ENCODE data around the gene ADAD2. TPM values are rescaled to one million over a fixed set of nuclear protein-coding genes. Genes with fewer than 3 reads are reported as not detected.

Gene ADAD2
- total RNA-seq, 1 donor = under 0.01 TPM

DNA sequence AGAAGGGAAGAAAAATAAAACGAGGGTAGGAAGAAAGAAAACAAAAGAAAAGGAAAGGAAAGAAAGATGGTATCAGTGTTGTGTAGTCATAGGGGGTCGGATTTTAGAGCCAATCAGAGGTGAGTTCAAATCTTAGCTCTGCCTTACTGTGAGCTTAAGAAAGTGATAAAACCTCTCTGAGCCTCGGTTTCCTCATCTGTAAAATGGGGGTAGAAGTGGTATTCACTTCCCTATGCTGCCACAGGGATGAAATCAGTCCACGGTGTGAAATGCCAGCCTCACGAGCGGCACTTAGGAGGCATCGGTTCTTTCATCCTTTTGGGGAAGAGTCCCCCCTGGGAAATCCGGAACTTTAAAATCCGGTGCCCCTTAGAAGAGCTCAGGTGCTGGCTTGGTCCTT, 42.8 kb downstream of the ADAD2 start:
- H3K27ac ChIP-seq (ENCODE audit: low read depth, low read length) = no peak overlapping the region
- H3K4me1 ChIP-seq (ENCODE audit: insufficient read depth, low read length) = peaks cover 2% of the 10 kb centered on the region
- H2AFZ ChIP-seq (ENCODE audit: low read length) = no peak overlapping the region
- H4K20me1 ChIP-seq (ENCODE audit: insufficient read depth, low read length) = no peaks in the 10 kb centered on the region
- no peaks in the 10 kb centered on the region for H3K9me3 ChIP-seq (ENCODE audit: low read depth, low read length)
- peaks cover 5% of the 10 kb centered on the region for H3K27me3 ChIP-seq (ENCODE audit: insufficient read depth, low read length)
- H3K36me3 ChIP-seq (ENCODE audit: insufficient read depth, low read length) = no peaks in the 10 kb centered on the region
- no peak overlapping the region for H3K4me2 ChIP-seq (ENCODE audit: insufficient read depth, low read length)
- no peaks in the 10 kb centered on the region for H3K79me2 ChIP-seq (ENCODE audit: insufficient read depth, low read length)
- H3K4me3 ChIP-seq (ENCODE audit: insufficient read depth, low read length) = no peak overlapping the region
- TF ChIP-seq, protein P1, sequence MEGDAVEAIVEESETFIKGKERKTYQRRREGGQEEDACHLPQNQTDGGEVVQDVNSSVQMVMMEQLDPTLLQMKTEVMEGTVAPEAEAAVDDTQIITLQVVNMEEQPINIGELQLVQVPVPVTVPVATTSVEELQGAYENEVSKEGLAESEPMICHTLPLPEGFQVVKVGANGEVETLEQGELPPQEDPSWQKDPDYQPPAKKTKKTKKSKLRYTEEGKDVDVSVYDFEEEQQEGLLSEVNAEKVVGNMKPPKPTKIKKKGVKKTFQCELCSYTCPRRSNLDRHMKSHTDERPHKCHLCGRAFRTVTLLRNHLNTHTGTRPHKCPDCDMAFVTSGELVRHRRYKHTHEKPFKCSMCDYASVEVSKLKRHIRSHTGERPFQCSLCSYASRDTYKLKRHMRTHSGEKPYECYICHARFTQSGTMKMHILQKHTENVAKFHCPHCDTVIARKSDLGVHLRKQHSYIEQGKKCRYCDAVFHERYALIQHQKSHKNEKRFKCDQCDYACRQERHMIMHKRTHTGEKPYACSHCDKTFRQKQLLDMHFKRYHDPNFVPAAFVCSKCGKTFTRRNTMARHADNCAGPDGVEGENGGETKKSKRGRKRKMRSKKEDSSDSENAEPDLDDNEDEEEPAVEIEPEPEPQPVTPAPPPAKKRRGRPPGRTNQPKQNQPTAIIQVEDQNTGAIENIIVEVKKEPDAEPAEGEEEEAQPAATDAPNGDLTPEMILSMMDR (IDR thresholded peaks at IDR 0.05; ENCODE audit: extremely low read depth, low read depth, low read length) = no peak
- DNase-seq (ENCODE audit: insufficient read length, low spot score, missing footprints) = peak; percentile 11

DNA sequence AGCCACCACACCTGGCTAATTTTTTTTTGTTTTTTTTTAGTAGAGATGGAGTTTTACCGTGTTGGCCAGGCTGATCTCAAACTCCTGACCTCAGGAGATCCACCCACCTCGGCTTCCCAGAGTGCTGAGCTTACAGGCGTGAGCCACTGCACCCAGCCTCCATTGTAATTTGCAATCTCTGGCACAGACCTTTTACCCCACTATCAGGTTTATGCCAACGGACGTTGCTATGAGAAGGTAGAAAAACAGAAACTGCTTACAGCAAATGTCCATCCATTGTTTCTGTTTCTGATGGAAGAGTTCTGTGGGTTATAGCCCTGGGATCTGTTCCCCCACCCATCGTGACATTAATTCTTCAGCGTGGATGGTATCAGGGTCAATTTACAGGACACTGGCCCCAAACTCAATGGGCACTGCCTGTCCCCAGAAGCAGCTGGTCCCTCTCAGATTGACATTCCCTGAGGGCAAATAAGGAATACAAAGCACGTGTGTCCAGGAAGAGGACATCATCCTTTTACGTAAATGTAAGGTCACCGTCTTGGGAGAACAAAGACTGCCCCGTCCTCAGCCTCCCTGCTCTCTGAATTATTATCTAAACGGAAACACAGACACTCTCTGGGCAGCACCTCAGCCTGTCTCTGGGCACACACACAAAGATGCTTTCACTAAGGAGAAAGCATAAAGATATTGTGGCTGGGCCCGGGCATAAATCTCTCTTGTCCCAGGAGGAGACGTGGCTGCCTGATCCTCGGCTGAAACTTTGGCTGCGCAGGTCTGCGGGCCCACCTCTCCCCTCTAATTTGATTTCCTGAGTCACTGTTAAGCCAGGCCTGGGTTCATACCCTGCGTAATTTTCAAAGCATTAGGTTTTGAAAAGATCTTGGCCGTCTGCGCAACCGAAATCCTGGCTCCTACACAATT, 43.6 kb downstream of the ADAD2 start:
- no peaks in the 10 kb centered on the region for H4K20me1 ChIP-seq (ENCODE audit: insufficient read depth, low read length)
- H3K4me3 ChIP-seq (ENCODE audit: insufficient read depth, low read length) = no peak overlapping the region
- H2AFZ ChIP-seq (ENCODE audit: low read length) = no peak overlapping the region
- no peaks in the 10 kb centered on the region for H3K4me1 ChIP-seq (ENCODE audit: insufficient read depth, low read length)
- H3K36me3 ChIP-seq (ENCODE audit: insufficient read depth, low read length) = no peaks in the 10 kb centered on the region
- no peaks in the 10 kb centered on the region for H3K79me2 ChIP-seq (ENCODE audit: insufficient read depth, low read length)
- H3K4me2 ChIP-seq (ENCODE audit: insufficient read depth, low read length) = no peak overlapping the region
- peak; percentile 53 for DNase-seq (ENCODE audit: insufficient read length, low spot score, missing footprints)
- H3K9me3 ChIP-seq (ENCODE audit: low read depth, low read length) = no peaks in the 10 kb centered on the region
- H3K27me3 ChIP-seq (ENCODE audit: insufficient read depth, low read length) = peaks cover 13% of the 10 kb centered on the region
- TF ChIP-seq, protein P1 (IDR thresholded peaks at IDR 0.05; ENCODE audit: extremely low read depth, low read depth, low read length) = no peak
- H3K27ac ChIP-seq (ENCODE audit: low read depth, low read length) = no peak overlapping the region

DNA sequence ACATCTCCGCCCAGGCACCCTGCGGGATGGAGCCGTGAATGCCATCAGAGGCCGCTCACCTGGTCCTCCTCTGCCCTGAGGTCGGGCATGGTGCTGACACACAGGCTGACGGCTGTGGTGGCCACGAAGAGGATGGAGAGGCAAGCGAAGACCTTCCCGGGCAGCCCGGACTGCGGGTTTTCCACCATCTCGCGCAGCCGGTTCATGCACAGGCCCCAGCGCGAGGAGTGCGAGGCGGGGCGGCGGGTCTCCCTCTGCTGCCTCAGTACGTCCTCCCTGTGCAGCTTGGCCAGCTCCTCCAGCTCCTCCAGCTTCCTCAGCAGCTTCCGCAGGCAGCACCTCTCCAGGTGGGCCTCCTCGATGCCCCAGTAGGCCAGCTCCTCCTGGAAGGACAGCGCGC, 45.7 kb downstream of the ADAD2 start:
- Histone ChIP-seq H3K27me3 (ENCODE audit: insufficient read depth, low read length) (peaks cover 21% of the 10 kb centered on the region), H4K20me1 (ENCODE audit: insufficient read depth, low read length) (no peaks in the 10 kb centered on the region), H3K4me2 (ENCODE audit: insufficient read depth, low read length) (no peak overlapping the region), H3K27ac (ENCODE audit: low read depth, low read length) (no peak overlapping the region), H3K79me2 (ENCODE audit: insufficient read depth, low read length) (no peaks in the 10 kb centered on the region), H3K36me3 (ENCODE audit: insufficient read depth, low read length) (no peaks in the 10 kb centered on the region), H3K4me3 (ENCODE audit: insufficient read depth, low read length) (no peak overlapping the region), H2AFZ (ENCODE audit: low read length) (no peak overlapping the region), H3K4me1 (ENCODE audit: insufficient read depth, low read length) (no peaks in the 10 kb centered on the region), H3K9me3 (ENCODE audit: low read depth, low read length) (no peaks in the 10 kb centered on the region)
- TF ChIP-seq, protein P1 (IDR thresholded peaks at IDR 0.05; ENCODE audit: extremely low read depth, low read depth, low read length) = no peak
- peak; percentile 66 for DNase-seq (ENCODE audit: insufficient read length, low spot score, missing footprints)

DNA sequence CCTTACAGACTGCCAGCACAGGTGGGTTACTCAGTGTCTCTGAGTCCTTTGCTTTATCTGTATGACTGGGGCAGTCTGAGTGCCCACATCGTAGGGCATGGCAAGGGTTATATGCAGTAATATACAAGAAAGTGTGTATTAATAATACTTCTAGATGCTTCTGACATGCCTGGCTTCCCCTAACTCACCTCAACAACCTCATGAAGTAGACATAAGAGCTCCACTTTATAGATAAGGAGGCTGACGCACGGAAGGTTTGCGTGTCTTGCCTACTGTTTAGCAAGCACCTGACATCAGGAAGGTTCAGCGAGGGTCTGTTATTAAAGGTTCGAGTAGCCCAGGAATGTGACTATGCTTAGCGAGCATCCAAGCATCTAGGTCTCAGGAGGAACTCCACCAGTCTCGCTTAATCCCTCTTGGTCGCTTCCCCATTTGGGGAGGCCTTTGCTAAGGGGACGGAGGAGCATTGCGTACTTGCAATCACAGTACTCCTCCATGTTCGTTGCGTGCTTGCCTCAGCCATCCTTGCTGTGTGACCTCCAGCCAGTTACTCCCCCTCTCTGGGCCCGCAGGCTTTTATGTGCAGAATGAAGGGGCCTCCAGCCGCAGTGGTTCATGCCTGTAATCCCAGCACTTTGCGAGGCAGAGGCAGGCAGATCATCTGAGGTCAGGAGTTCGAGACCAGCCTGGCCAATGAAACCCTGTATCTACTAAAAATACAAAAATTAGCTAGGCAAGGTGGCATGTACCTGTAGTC, 47.2 kb downstream of the ADAD2 start:
- TF ChIP-seq, protein P1 (IDR thresholded peaks at IDR 0.05; ENCODE audit: extremely low read depth, low read depth, low read length) = no peak
- H3K4me2 ChIP-seq (ENCODE audit: insufficient read depth, low read length) = no peak overlapping the region
- no peaks in the 10 kb centered on the region for H3K9me3 ChIP-seq (ENCODE audit: low read depth, low read length)
- H3K27ac ChIP-seq (ENCODE audit: low read depth, low read length) = no peak overlapping the region
- H3K79me2 ChIP-seq (ENCODE audit: insufficient read depth, low read length) = no peaks in the 10 kb centered on the region
- no peak overlapping the region for H2AFZ ChIP-seq (ENCODE audit: low read length)
- no peak overlapping the region for H3K4me3 ChIP-seq (ENCODE audit: insufficient read depth, low read length)
- H3K36me3 ChIP-seq (ENCODE audit: insufficient read depth, low read length) = no peaks in the 10 kb centered on the region
- peak; percentile 54 for DNase-seq (ENCODE audit: insufficient read length, low spot score, missing footprints)
- H3K27me3 ChIP-seq (ENCODE audit: insufficient read depth, low read length) = peaks cover 25% of the 10 kb centered on the region
- H3K4me1 ChIP-seq (ENCODE audit: insufficient read depth, low read length) = no peaks in the 10 kb centered on the region
- no peaks in the 10 kb centered on the region for H4K20me1 ChIP-seq (ENCODE audit: insufficient read depth, low read length)

Measured in osteoblast (primary cell).